HG03571 (cell line): Measurements from ENCODE around the gene SYNPO2.
"Not testable (repeated sequence)": the region's sequence is repeated elsewhere in the genome, so short reads cannot be mapped to it uniquely, and the experiment has no call there.

Experiments
- ATAC-seq: cut with Tn5 transposase; IDR thresholded peaks from one replicate; pipeline ENCODE4 v1.9.1; 2021; ENCODE audit not compliant: unreplicated experiment

The SYNPO2 gene

GRCh38 chr4:118968813-118969212, 80.2 kb downstream of the SYNPO2 start:
- no peak for ATAC-seq

- ATAC-seq: no peak
Measured at GRCh38 chr4:118969359-118969758, 80.7 kb downstream of the SYNPO2 start.

- no peak for ATAC-seq
Measured at GRCh38 chr4:118972167-118972566, 83.5 kb downstream of the SYNPO2 start.

- no peak for ATAC-seq
Measured at GRCh38 chr4:118973295-118973694, 84.6 kb downstream of the SYNPO2 start.

GRCh38 chr4:118974758-118975157, 86.1 kb downstream of the SYNPO2 start:
- ATAC-seq: no peak

GRCh38 chr4:118975449-118976192, 87.0 kb downstream of the SYNPO2 start:
- no peak for ATAC-seq

- not testable (repeated sequence) for ATAC-seq
Measured at GRCh38 chr4:118976193-118976560, 87.5 kb downstream of the SYNPO2 start.

- ATAC-seq: not testable (repeated sequence)
Measured at GRCh38 chr4:118977100-118977499, 88.4 kb downstream of the SYNPO2 start.

GRCh38 chr4:118979712-118980111, 91.1 kb downstream of the SYNPO2 start:
- ATAC-seq: no peak

- ATAC-seq: no peak
Measured at GRCh38 chr4:118981171-118981838, 92.7 kb downstream of the SYNPO2 start.

GRCh38 chr4:118981839-118982381, 93.3 kb downstream of the SYNPO2 start:
- ATAC-seq: peak; percentile 87

- ATAC-seq: no peak
Measured at GRCh38 chr4:118983293-118983692, 94.6 kb downstream of the SYNPO2 start.

GRCh38 chr4:118983831-118984230, 95.2 kb downstream of the SYNPO2 start:
- no peak for ATAC-seq

GRCh38 chr4:118985170-118986000, 96.7 kb downstream of the SYNPO2 start:
- no peak for ATAC-seq

GRCh38 chr4:118987959-118988634, 99.4 kb downstream of the SYNPO2 start:
- ATAC-seq: no peak

- no peak for ATAC-seq
Measured at GRCh38 chr4:118988635-118988972, 100.0 kb downstream of the SYNPO2 start.

- no peak for ATAC-seq
Measured at GRCh38 chr4:118989098-118990080, 100.7 kb downstream of the SYNPO2 start.

GRCh38 chr4:118991686-118992085, 103.0 kb downstream of the SYNPO2 start:
- no peak for ATAC-seq

GRCh38 chr4:118992149-118992548, 103.5 kb downstream of the SYNPO2 start:
- ATAC-seq: no peak

- ATAC-seq: no peak
Measured at GRCh38 chr4:118993333-118993732, 104.7 kb downstream of the SYNPO2 start.
